Chondrocyte (in vitro differentiated cells): Measurements from ENCODE around the gene EIF3F. TPM values are rescaled to one million over a fixed set of nuclear protein-coding genes. Genes with fewer than 3 reads are reported as not detected.

ENCODE experiments used
- DNase-seq: peaks from one replicate; pipeline ENCODE4 v3.0.0; 2021; ENCODE audit warnings: mixed read lengths, low spot score
- H3K27ac Mint-ChIP-seq: one replicate; pipeline ENCODE4 v1.8.0; 2021; ENCODE audit warnings: mild to moderate bottlenecking, moderate library complexity, mixed read lengths; ENCODE audit not compliant: unreplicated experiment
- H3K27me3 Mint-ChIP-seq: 2 replicates; pipeline ENCODE4 v1.8.0; 2021; ENCODE audit warnings: low read depth, mixed read lengths
- H3K36me3 Mint-ChIP-seq: 2 replicates; pipeline ENCODE4 v1.8.0; 2021; ENCODE audit warnings: low read depth, mixed read lengths
- H3K4me1 Mint-ChIP-seq: 2 replicates; pipeline ENCODE4 v1.8.0; 2021; ENCODE audit warnings: low read depth, mild to moderate bottlenecking, mixed read lengths
- H3K4me3 Mint-ChIP-seq: one replicate; pipeline ENCODE4 v1.8.0; 2021; ENCODE audit warnings: mild to moderate bottlenecking, moderate library complexity, mixed read lengths; ENCODE audit not compliant: unreplicated experiment
- H3K9me3 Mint-ChIP-seq: 2 replicates; pipeline ENCODE4 v1.8.0; 2021; ENCODE audit warnings: low read depth, mixed read lengths
- CTCF ChIP-seq: fragments of 200-600 bp; sonication (generic); IDR thresholded peaks from 2 replicates; pipeline ENCODE4 v1.5.0; 2021; ENCODE audit warnings: antibody characterized with exemption, mild to moderate bottlenecking, moderate library complexity
- total RNA-seq: library from RNA; stranded (reverse); gene quantifications from 3 replicates; pipeline ENCODE4 v1.2.1, GENCODE V29; 2021

Gene EIF3F
- total RNA-seq, 1 donor from 2014 or later: 225 TPM

- no peak for TF ChIP-seq CTCF
- no peak for DNase-seq
- peaks cover 14% of the 10 kb centered on the region for H3K27me3 Mint-ChIP-seq
- no peaks in the 10 kb centered on the region for H3K4me1 Mint-ChIP-seq
- H3K27ac Mint-ChIP-seq: no peak overlapping the region
- no peaks in the 10 kb centered on the region for H3K9me3 Mint-ChIP-seq
- H3K4me3 Mint-ChIP-seq: no peak overlapping the region
- peaks cover 2% of the 10 kb centered on the region for H3K36me3 Mint-ChIP-seq
Observed at GRCh38 chr11:8026982-8027381, 39.8 kb downstream of the EIF3F start.

- no peak for DNase-seq
- Mint-ChIP-seq H3K27me3 (peaks cover 22% of the 10 kb centered on the region), H3K4me1 (peaks cover 6% of the 10 kb centered on the region), H3K27ac (no peak overlapping the region), H3K4me3 (no peak overlapping the region), H3K36me3 (peaks cover 2% of the 10 kb centered on the region), H3K9me3 (no peaks in the 10 kb centered on the region)
- no peak for TF ChIP-seq CTCF
Observed at GRCh38 chr11:8028766-8029165, 41.6 kb downstream of the EIF3F start.

- no peak overlapping the region for H3K27ac Mint-ChIP-seq
- peaks cover 2% of the 10 kb centered on the region for H3K36me3 Mint-ChIP-seq
Observed at GRCh38 chr11:8030526-8031247, 43.5 kb downstream of the EIF3F start.

GRCh38 chr11:8031248-8032115, 44.3 kb downstream of the EIF3F start:
- Mint-ChIP-seq H3K27ac (no peak overlapping the region), H3K9me3 (no peaks in the 10 kb centered on the region), H3K27me3 (peaks cover 25% of the 10 kb centered on the region), H3K4me3 (no peak overlapping the region), H3K36me3 (peaks cover 2% of the 10 kb centered on the region), H3K4me1 (peaks cover 13% of the 10 kb centered on the region)
- no peak for TF ChIP-seq CTCF
- peak; percentile 86 for DNase-seq

More at GRCh38 chr11:8030526-8031247, 43.5 kb downstream of the EIF3F start:
- Mint-ChIP-seq H3K27me3 (peaks cover 25% of the 10 kb centered on the region), H3K4me3 (no peak overlapping the region), H3K9me3 (no peaks in the 10 kb centered on the region), H3K4me1 (peaks cover 13% of the 10 kb centered on the region)
- no peak for TF ChIP-seq CTCF
- DNase-seq: no peak

- DNase-seq: peak; percentile 55
- no peak for TF ChIP-seq CTCF
- Mint-ChIP-seq H3K9me3 (no peaks in the 10 kb centered on the region), H3K36me3 (peaks cover 2% of the 10 kb centered on the region), H3K4me1 (peaks cover 13% of the 10 kb centered on the region), H3K27me3 (peaks cover 29% of the 10 kb centered on the region), H3K27ac (no peak overlapping the region), H3K4me3 (no peak overlapping the region)
Observed at GRCh38 chr11:8032122-8032521, 45.0 kb downstream of the EIF3F start.
